Measurements from ENCODE around the gene AFAP1. TPM values are rescaled to one million over a fixed set of nuclear protein-coding genes. Genes with fewer than 3 reads are reported as not detected.
A peak's percentile ranks its signal among the peaks of the same experiment; 100 is the strongest.

AFAP1 gene
- total and polyA plus RNA-seq, 8 donors = 3.2 to 15.9 (median 6.3) TPM

DNA sequence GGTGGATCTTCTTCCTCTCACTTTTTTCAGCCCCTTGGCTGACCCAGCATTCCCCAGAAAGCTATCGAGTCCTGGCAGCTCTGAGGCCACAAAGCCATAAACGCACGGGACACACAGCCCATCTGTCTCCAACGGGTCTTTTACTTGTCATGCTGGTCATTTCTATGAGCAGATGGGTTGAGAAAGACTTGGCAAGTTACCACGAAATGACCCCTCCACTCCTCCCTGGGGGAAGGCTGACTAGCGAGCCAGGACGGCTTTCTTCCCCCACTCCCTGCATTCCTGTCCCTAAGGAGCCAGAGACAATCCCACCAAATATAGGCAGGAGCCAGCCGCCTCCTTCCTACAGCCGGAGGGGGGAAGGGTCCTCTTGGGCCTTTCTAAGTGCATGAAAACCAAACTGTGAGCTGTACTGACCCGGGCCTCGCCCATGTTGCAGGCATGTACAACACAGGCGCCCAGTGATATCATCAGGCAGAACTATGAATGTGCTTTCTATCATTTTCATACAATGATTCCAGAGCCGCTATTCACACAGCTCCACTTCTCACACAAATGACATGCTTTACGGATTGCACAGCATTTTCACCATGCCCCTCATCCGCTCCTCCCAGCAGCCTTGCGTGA is 28.6 kb downstream of the AFAP1 start:
- DNase-seq (no peak), ATAC-seq (peak in 3 of 4 donors; percentile 17 to 51 (median 41)), FAIRE-seq (no peak)
- Histone ChIP-seq H3K36me3 (no peaks in the 10 kb centered on the region), H3K4me1 (peaks cover 0 to 3% (median 0%) of the 10 kb centered on the region in 3 donors), H3K27me3 (no peaks in the 10 kb centered on the region), H3K4me3 (no peak overlapping the region), H3K9me3 (no peaks in the 10 kb centered on the region), H3K27ac (peak overlapping the region in 2 of 4 donors; percentile 28 to 44)
- intact Hi-C loops (cut with DNase I) = no loop called here
- TF ChIP-seq, protein P1, sequence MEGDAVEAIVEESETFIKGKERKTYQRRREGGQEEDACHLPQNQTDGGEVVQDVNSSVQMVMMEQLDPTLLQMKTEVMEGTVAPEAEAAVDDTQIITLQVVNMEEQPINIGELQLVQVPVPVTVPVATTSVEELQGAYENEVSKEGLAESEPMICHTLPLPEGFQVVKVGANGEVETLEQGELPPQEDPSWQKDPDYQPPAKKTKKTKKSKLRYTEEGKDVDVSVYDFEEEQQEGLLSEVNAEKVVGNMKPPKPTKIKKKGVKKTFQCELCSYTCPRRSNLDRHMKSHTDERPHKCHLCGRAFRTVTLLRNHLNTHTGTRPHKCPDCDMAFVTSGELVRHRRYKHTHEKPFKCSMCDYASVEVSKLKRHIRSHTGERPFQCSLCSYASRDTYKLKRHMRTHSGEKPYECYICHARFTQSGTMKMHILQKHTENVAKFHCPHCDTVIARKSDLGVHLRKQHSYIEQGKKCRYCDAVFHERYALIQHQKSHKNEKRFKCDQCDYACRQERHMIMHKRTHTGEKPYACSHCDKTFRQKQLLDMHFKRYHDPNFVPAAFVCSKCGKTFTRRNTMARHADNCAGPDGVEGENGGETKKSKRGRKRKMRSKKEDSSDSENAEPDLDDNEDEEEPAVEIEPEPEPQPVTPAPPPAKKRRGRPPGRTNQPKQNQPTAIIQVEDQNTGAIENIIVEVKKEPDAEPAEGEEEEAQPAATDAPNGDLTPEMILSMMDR (IDR thresholded peaks at IDR 0.05) = no peak
- 82 to 87% methylated on average over 16 of the region's 16 CpGs for WGBS, 2 donors

DNA sequence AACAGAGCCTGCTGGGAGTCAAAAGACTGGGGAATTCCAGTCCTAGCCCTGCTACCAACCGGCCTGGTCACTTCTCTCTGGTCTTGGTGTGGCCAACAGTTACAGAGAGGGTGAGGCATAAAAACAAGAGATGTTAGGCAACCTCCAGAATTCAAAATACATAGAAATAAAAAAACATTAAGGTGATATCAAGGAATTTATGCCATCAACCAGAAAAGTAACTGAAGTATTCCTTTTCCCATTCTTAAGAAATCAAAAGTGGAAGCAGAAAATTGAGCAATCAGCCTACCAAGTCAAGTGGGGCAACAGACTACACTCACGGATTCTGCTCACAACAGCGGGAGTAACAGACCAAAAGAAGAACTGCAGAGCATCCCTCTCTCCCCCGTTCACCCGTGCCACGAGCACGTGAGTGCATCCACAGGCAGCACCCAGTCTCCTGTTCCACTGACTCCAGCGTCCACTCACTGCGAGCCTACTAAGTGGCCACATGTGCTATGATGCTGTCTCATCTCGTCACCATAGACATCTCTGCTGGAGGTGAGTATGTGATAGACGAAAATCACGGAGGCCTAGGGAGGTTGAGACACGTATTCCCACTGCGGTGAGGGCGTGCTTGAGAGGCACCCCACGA is 29.3 kb downstream of the AFAP1 start:
- 85 to 87% methylated on average over 16 of the region's 16 CpGs for WGBS, 2 donors
- Histone ChIP-seq H3K27me3 (no peaks in the 10 kb centered on the region), H3K36me3 (no peaks in the 10 kb centered on the region), H3K4me3 (no peak overlapping the region), H3K4me1 (peaks cover 0 to 3% (median 0%) of the 10 kb centered on the region in 3 donors), H3K27ac (peak overlapping the region in 3 of 4 donors; percentile 6 to 44 (median 28)), H3K9me3 (no peaks in the 10 kb centered on the region)
- FAIRE-seq (no peak), ATAC-seq (peak in 3 of 4 donors; percentile 63 to 86 (median 69)), DNase-seq (no peak)
- intact Hi-C loops (cut with DNase I) = no loop called here
- TF ChIP-seq, protein P1 (IDR thresholded peaks at IDR 0.05) = no peak

DNA sequence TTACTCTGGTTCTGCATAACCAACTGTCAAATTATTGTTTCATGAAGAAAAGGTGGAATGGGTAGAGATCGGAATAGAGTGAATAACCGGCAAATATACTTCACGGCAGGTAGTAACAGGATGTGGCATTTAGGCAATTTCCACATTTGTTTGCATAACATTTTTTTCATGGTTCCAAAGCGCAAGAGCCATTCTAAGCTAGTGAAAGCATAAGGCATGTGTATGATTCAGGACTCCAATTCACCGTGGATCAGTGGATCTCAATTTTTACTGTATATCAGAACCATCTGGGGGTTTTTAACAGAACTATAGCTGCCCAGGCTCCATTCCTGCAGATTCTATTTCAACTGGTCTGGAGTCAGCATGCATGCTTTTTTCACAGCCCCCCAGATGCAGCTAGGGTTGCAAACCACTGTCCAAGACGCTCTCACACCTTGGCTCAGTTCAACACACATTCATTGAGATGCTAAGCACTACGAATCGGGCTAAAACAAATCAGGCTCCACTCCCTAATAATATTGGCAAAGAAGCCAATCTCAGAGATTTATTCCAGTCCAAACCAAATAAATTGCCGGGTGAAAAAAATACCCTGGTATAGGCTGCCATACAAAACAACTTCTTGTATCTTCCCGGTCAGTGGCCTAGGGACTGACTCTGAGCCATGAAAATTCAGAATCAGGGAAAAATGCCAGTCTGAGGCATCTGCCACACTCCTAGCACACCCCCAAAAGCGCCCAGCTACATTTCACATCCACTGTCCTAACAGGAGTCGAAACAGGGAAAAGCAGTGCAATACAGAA is 30.0 kb downstream of the AFAP1 start:
- DNase-seq (no peak), ATAC-seq (no peak), FAIRE-seq (no peak)
- Histone ChIP-seq H3K27ac (peak overlapping the region in 3 of 4 donors; percentile 6 to 44 (median 28)), H3K27me3 (no peaks in the 10 kb centered on the region), H3K9me3 (no peaks in the 10 kb centered on the region), H3K36me3 (no peaks in the 10 kb centered on the region), H3K4me1 (peaks cover 0 to 3% (median 0%) of the 10 kb centered on the region in 3 donors), H3K4me3 (no peak overlapping the region)
- WGBS, 2 donors = 78 to 83% methylated on average over 12 of the region's 12 CpGs
- intact Hi-C loops (cut with DNase I) = no loop called here
- TF ChIP-seq, protein P1 (IDR thresholded peaks at IDR 0.05) = no peak

DNA sequence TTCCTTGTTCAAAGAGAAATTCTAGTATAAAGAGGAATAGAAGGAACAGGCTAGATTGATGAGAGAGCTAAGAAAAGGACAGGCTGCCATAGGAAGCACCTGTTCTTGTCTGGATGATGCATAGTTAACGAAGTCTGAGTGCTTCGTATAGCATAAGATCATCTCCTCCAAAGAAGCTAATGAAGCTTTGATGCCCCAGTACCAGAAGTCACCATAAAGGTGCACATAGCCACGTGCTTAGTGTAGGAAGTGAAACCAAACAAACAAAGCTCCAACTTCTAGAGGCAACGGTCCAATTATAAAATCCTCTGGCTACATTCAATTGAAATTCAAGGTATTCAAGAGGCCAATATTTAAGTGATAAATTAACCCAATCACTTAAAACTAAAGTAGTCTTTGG is 31.0 kb downstream of the AFAP1 start:
- ATAC-seq (no peak), FAIRE-seq (no peak), DNase-seq (no peak)
- H3K4me3 ChIP-seq = no peak overlapping the region
- TF ChIP-seq, protein P1 (IDR thresholded peaks at IDR 0.05) = no peak
- intact Hi-C loops (cut with DNase I) = no loop called here
- no peak overlapping the region for H3K27ac ChIP-seq
- no peaks in the 10 kb centered on the region for H3K27me3 ChIP-seq
- H3K4me1 ChIP-seq = peaks cover 0 to 3% (median 0%) of the 10 kb centered on the region in 3 donors
- H3K36me3 ChIP-seq = no peaks in the 10 kb centered on the region
- WGBS, 2 donors = 54 to 65% methylated on average over 4 of the region's 4 CpGs
- H3K9me3 ChIP-seq = no peaks in the 10 kb centered on the region
